HG03442 (cell line): ENCODE measurements around the gene SMAD2.
A peak's percentile ranks its signal among the peaks of the same experiment; 100 is the strongest.

ENCODE experiments used
- ATAC-seq: cut with Tn5 transposase; IDR thresholded peaks from one replicate; pipeline ENCODE4 v1.9.1; 2021; ENCODE audit warnings: mild to moderate bottlenecking, moderate library complexity; ENCODE audit not compliant: unreplicated experiment

Gene SMAD2

GRCh38 chr18:47932603-47933002 lies 2.1 kb upstream of the SMAD2 start:
- ATAC-seq, result no peak

GRCh38 chr18:47932190-47932589 lies 1.7 kb upstream of the SMAD2 start:
- ATAC-seq, result no peak

- no peak for ATAC-seq
Observed at GRCh38 chr18:47931718-47932103, 1.3 kb upstream of the SMAD2 start.

- ATAC-seq, result peak; percentile 84
Observed at GRCh38 chr18:47930931-47931717, 665 bp upstream of the SMAD2 start.

- ATAC-seq, result no peak
Observed at GRCh38 chr18:47929681-47930198, 719 bp downstream of the SMAD2 start.

- no peak for ATAC-seq
Observed at GRCh38 chr18:47928466-47928865, 2.0 kb downstream of the SMAD2 start.

GRCh38 chr18:47926101-47926850 lies 4.2 kb downstream of the SMAD2 start:
- ATAC-seq, result no peak

GRCh38 chr18:47919916-47920315 lies 10.5 kb downstream of the SMAD2 start:
- no peak for ATAC-seq

GRCh38 chr18:47917923-47918610 lies 12.4 kb downstream of the SMAD2 start:
- ATAC-seq, result no peak

GRCh38 chr18:47915930-47916329 lies 14.5 kb downstream of the SMAD2 start:
- no peak for ATAC-seq

GRCh38 chr18:47915229-47915628 lies 15.2 kb downstream of the SMAD2 start:
- no peak for ATAC-seq

- no peak for ATAC-seq
Observed at GRCh38 chr18:47912794-47913585, 17.5 kb downstream of the SMAD2 start.

GRCh38 chr18:47912343-47912742 lies 18.1 kb downstream of the SMAD2 start:
- ATAC-seq, result no peak

- ATAC-seq, result no peak
Observed at GRCh38 chr18:47911877-47912276, 18.6 kb downstream of the SMAD2 start.

GRCh38 chr18:47909484-47909883 lies 21.0 kb downstream of the SMAD2 start:
- ATAC-seq, result no peak

- no peak for ATAC-seq
Observed at GRCh38 chr18:47908592-47908991, 21.9 kb downstream of the SMAD2 start.

GRCh38 chr18:47906408-47906807 lies 24.1 kb downstream of the SMAD2 start:
- ATAC-seq, result no peak

GRCh38 chr18:47903809-47904208 lies 26.6 kb downstream of the SMAD2 start:
- no peak for ATAC-seq

- peak; percentile 89 for ATAC-seq
Observed at GRCh38 chr18:47901624-47902362, 28.7 kb downstream of the SMAD2 start.
